Left renal cortex interstitium (tissue), 4 donors: ENCODE measurements around the gene FHOD3. TPM values are rescaled to one million over a fixed set of nuclear protein-coding genes. Genes with fewer than 3 reads are reported as not detected.
"Not testable (repeated sequence)": the region's sequence is repeated elsewhere in the genome, so short reads cannot be mapped to it uniquely, and the experiment has no call there.

Experiments used
- DNase-seq, 4 donors: peaks; one replicate each; pipeline ENCODE4 v3.0.0-alpha.2; 2013; ENCODE audit warnings: low read depth in 4 of 4, low spot score in 2 of 4, missing footprints in 1 of 4
- polyA plus RNA-seq, 4 donors: library from polyadenylated mRNA; unstranded; fragments of 120-200 nt; gene quantifications; one replicate each; pipeline ENCODE4 v1.2.1, GENCODE V29; 2013; ENCODE audit not compliant: insufficient read length in 4 of 4

Gene FHOD3
- polyA plus RNA-seq, 4 donors: 35.3 to 42.9 (median 40.5) TPM

GRCh38 chr18:36711014-36711725 is 413.7 kb downstream of the FHOD3 start:
- DNase-seq: no peak

GRCh38 chr18:36711813-36712444 is 414.4 kb downstream of the FHOD3 start:
- no peak for DNase-seq

DNA sequence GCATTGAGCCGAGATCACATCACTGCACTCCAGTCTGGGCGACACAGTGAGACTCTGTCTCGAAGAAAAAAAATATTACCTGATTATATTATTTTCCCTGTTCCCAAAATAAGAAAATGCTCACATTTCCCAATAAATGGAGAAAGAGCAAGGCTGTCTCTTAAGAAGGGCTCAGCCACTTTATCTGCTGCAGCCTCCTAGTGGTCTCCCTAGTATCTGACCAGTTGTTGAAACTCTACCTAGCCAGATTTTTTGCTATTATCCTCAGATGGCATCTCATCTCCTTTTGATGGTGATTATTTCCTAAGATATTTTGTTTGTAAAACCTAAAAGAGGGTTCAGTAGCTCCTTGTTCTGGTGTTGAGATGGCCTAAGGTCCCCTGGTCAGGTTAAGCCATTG is 417.0 kb downstream of the FHOD3 start:
- DNase-seq: no peak

DNA sequence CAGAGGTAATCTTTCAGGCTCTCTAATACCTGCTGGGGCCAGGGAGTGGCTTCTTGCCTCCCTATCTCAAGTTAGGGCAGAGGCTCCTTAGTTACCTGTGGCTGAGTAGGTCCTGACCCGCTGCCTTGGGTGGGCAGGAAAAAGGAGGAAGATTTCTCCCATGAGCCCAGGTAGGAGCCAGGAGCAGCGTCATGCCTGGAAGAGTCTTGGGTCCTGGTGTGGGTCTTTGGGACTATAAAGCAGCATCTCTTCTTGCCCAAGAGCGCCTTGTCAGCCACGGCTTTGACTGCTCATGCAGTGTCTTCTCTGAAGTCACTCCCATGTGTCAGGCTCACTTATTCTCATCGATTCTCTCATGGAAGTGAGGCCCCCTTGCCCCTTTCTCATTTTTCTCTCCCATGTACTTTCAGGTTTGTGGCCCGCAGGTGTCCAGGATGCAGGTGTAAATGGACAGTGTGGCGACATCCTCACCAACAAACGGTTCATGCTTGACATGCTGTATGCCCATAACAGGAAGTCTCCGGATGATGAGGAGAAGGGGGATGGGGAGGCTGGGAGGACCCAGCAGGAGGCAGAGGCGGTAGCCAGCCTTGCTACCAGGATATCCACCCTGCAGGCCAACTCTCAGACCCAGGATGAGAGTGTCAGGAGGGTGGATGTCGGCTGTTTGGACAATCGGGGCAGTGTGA is 420.1 kb downstream of the FHOD3 start:
- no peak for DNase-seq

DNA sequence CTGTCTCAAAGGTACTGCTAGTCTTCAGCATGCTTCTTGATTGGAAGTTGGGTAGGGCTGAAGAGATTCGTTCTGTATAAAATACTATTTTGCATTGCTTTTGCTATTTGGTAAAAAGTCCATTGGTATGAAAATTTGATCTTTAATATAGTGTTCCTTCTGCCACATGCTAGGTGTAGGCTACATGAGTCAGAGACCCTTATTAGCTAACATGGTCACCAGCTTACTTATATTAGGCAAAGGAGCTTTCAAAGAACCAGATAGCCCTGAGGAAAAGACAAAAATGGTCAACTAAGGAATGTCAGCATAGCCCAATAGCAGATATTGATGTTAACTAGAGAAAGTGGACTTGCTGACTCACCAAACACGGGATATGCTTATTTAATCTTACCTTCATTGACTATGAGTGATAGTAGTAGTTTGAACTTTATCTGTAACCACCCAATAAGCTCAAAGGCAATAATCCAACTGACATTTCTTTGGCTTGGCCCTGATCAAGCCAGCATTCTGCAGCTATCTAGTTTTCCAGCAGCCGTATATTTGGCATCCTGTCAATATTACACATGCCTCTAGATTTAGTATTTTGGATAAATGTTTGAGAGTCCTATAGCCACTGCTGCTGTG is 421.3 kb downstream of the FHOD3 start:
- no peak for DNase-seq

- no peak for DNase-seq
Measured at GRCh38 chr18:36719630-36720029, 422.1 kb downstream of the FHOD3 start.

DNA sequence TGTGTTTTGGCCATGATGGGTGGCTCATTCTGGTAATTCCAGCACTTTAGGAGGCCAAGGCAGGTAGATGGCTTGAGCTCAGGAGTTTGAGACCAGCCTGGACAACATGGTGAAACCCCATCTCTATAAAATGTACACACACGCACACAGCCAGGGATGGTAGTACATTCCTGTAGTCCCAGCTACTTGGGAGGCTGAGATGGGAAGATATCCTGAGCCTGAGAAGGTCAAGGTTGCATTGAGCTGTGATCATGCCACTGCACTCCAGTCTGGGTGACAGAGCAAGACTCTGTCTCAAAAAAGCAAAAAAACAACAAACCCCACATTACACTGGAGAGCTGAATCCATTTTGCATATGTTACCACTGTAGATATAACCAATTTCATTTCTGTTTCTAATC is 423.8 kb downstream of the FHOD3 start:
- DNase-seq: not testable (repeated sequence)

GRCh38 chr18:36724169-36724568 is 426.7 kb downstream of the FHOD3 start:
- no peak for DNase-seq

GRCh38 chr18:36724591-36725001 is 427.1 kb downstream of the FHOD3 start:
- DNase-seq: no peak

- no peak for DNase-seq
Measured at GRCh38 chr18:36728345-36728744, 430.8 kb downstream of the FHOD3 start.

DNA sequence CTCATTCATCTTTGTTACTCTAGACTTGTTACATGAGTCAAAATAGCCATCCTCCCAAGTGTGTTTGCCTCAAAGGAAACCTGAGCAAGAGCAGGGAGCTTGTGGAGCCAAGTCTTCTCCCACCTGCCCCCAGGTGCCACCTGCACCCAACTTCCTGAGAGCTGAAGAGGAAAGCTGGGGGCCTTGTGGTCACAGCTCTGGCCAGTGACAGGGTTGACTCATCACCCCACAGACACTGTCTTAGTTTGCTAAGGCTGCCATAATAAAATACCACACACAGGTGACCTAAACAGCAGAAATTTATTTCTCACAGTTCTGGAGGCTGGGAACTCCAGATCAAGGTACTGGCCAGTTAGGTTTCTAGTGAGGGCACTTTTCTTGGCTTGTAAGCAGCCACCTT is 431.7 kb downstream of the FHOD3 start:
- DNase-seq: no peak

DNA sequence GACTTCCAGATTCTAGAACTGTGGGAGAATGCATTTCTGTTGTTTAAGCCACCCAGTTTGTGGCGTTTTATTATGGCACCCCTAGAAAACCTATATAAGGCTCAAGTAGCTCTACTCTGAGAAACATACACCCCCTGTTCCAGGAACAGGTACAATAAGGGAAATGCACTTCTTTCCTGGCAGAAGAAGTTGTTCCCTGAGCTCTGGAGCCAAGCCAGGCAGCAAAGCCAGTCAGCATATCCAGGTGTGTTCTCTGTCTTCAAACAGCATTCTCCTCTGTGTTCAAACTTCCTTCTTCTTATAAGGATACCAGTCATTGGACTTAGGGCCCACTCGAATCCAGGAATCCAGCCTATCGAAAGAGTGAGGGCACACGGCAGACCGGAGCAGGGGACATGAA is 434.8 kb downstream of the FHOD3 start:
- DNase-seq: no peak

- no peak for DNase-seq
Measured at GRCh38 chr18:36733150-36733549, 435.6 kb downstream of the FHOD3 start.

DNA sequence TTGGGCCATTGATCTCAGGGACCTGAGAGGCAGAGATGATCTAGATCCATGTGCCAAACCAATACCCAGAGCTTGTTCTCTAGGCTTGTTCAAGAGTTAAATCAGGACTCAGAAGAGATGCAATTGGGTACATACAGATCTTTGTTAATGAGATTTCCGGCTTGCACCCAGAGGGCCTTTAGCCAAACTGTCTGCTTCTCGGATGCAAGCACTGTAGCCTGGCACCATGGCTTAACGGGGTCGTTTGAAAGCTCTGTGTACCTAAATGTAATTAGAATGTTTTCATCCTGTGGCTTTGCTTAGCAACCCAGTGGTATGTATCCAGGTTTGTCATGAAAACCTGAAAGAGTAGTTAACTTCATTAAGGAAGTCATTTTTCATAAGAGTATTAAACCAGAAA is 437.1 kb downstream of the FHOD3 start:
- DNase-seq: no peak

- no peak for DNase-seq
Measured at GRCh38 chr18:36735130-36735529, 437.6 kb downstream of the FHOD3 start.

DNA sequence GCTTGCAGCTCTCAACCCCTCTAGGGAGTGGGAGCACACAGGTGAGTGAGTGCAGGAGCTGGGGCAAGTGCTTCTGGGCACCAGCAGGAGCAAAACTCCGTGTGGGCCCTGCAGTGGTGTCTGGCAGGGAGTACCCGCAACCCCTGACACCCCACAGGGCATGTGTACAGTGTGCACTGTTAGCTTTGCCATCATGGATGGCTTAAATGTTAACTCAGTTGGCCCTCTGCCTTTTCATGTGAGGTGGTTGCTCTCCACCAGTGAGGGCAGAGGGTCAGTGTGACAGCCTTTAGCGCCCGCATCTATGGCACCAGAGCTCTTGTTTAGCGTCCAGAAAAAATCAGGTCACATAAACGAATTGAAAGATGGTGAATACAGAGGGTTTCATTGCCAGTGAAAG is 438.6 kb downstream of the FHOD3 start:
- no peak for DNase-seq

DNA sequence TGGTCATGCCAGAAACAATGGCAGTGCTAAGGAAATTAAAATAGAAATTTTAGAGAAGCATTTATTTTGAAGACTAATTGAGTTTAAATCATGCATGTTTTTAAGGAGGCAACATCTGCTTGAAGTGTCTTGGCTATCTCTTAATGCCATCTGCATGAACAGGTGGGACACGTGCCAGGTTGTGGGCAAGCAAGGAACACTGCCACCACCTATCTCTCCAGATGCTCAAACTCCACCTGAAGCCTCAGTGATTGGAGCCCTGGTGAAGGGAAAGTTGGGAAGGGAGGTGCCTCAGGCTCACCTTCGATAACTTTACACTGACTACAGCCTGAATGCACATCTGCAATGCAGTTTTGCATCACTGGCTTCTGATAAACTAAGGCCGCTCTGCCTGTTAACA is 439.8 kb downstream of the FHOD3 start:
- DNase-seq: no peak

GRCh38 chr18:36744261-36744876 is 446.9 kb downstream of the FHOD3 start:
- DNase-seq: no peak

DNA sequence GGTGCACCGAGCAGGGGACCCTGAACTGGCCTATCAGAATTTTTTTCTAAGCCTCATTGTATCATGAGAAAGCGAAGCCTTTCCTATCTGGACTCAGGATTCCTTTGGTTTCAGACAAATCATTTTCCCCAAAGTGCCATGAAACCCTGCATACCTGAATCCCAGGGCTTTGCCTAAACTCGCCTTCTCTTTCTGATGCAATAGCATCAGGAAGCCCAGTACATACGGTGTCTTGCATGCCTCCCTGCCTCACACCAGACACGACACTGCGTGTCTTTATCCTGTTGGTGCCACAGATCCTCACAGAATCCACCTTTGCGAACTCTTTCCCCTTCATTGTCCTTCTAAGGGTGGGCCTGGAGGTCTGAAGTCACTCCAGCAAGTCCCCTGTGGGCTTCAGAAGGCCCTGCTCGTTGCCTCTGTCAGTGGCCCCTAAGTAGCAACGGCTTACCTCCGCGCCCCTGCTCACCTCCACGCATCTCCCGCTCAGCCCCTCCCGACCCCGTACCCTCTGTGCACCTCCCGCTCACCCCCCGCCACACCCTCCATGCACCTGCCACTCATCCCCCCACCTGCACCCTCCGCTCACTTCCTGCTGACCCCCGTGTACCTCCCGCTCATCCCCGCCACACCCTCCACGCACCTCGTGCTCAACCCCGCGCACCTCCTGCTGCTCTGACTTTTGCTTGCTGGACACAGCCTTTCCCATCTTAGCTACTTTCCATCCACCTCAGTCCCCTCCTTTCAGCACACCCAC is 447.9 kb downstream of the FHOD3 start:
- DNase-seq: no peak
